SK-N-SH (cell line): ENCODE measurements around the gene CST9L. TPM values are rescaled to one million over a fixed set of nuclear protein-coding genes. Genes with fewer than 3 reads are reported as not detected.

Experiments
- CTCF ChIA-PET: fragments of 300-600, 350-600 bp; formaldehyde crosslinking; extraction: SDS; loops from one replicate; lab custom pipeline; 2021; lab: Yijun Ruan, JAX
- POLR2A ChIA-PET: fragments of 350-600 bp; sonication (Branson Sonifier 250); formaldehyde crosslinking; extraction: SDS; loops from one replicate; lab custom pipeline; 2020; ENCODE audit warnings: antibody characterized with exemption, inconsistent platforms; lab: Yijun Ruan, JAX
- DNase-seq: peaks from one replicate; pipeline ENCODE4 v3.0.0; 2012
- H2AFZ ChIP-seq: fragments of 200-600 bp; sonication (generic); 2 replicates; pipeline ENCODE4 v1.8.1; 2016; ENCODE audit warnings: antibody characterized with exemption, mild to moderate bottlenecking, low read depth
- H3F3A ChIP-seq: fragments of 200-600 bp; sonication (generic); replicated peaks from 2 replicates; pipeline ENCODE3; 2016; ENCODE audit warnings: antibody characterized with exemption, mild to moderate bottlenecking; ENCODE audit not compliant: insufficient read depth
- H3K27ac ChIP-seq, 2 experiments: fragments of 200-500 bp in 1 of 2; fragments of 200-600 bp in 1 of 2; sonication (Bioruptor generic) in 1 of 2; sonication (generic), shearing (Covaris generic) in 1 of 2; 2 replicates each; pipeline versions ENCODE4 v1.5.1 to v1.6.1; 2014 to 2016; ENCODE audit warnings: low read depth in 2 of 2, inconsistent platforms in 1 of 2, low read length in 1 of 2, mild to moderate bottlenecking in 1 of 2, mixed read lengths in 1 of 2
- H3K27me3 ChIP-seq: fragments of 200-600 bp; sonication (generic), shearing (Covaris generic); 2 replicates; pipeline ENCODE4 v1.6.1; 2016; ENCODE audit warnings: mixed run types; ENCODE audit not compliant: insufficient read depth
- H3K36me3 ChIP-seq, 2 experiments: fragments of 200-500 bp in 1 of 2; fragments of 200-600 bp in 1 of 2; sonication (Bioruptor generic) in 1 of 2; sonication (generic) in 1 of 2; replicated peaks in 1 of 2; 2 replicates each; pipeline versions ENCODE3 to v1.5.1; 2014 to 2016; ENCODE audit warnings: low read length in 1 of 2, mild to moderate bottlenecking in 1 of 2; ENCODE audit not compliant: insufficient read depth in 2 of 2, control insufficient read depth in 1 of 2
- H3K4me1 ChIP-seq, 2 experiments: fragments of 200-500 bp in 1 of 2; fragments of 200-600 bp in 1 of 2; sonication (Bioruptor generic) in 1 of 2; sonication (generic), shearing (Covaris generic) in 1 of 2; 2 replicates each; pipeline versions ENCODE4 v1.5.1 to v1.6.1; 2014 to 2016; ENCODE audit warnings: low read depth in 1 of 2, low read length in 1 of 2, mixed run types in 1 of 2; ENCODE audit not compliant: insufficient read depth in 2 of 2, control insufficient read depth in 1 of 2
- H3K4me2 ChIP-seq: fragments of 200-600 bp; sonication (generic), shearing (Covaris generic); 2 replicates; pipeline ENCODE4 v1.6.1; 2017; ENCODE audit warnings: mixed run types
- H3K4me3 ChIP-seq, 2 experiments: fragments of 200-500 bp in 1 of 2; fragments of 200-600 bp in 1 of 2; sonication (Bioruptor generic) in 1 of 2; sonication (generic), shearing (Covaris generic) in 1 of 2; 2 replicates each; pipeline versions ENCODE4 v1.5.1 to v1.8.1; 2014 to 2016; ENCODE audit warnings: low read depth in 2 of 2, inconsistent platforms in 1 of 2, low read length in 1 of 2, mild to moderate bottlenecking in 1 of 2, mixed read lengths in 1 of 2, moderate library complexity in 1 of 2
- H3K79me2 ChIP-seq: fragments of 200-600 bp; sonication (generic); 2 replicates; pipeline ENCODE4 v1.8.1; 2017; ENCODE audit warnings: mild to moderate bottlenecking; ENCODE audit not compliant: insufficient read depth
- H3K9ac ChIP-seq: fragments of 200-600 bp; sonication (generic); 2 replicates; pipeline ENCODE4 v1.6.1; 2017; ENCODE audit warnings: mixed run types
- H3K9me2 ChIP-seq: fragments of 200-600 bp; sonication (generic); 2 replicates; pipeline ENCODE4 v1.6.1; 2017; ENCODE audit warnings: mixed run types
- H3K9me3 ChIP-seq: fragments of 200-600 bp; sonication (generic); 2 replicates; pipeline ENCODE4 v1.6.1; 2017; ENCODE audit warnings: mixed run types, mild to moderate bottlenecking, moderate library complexity
- H4K20me1 ChIP-seq: fragments of 200-600 bp; sonication (generic); 2 replicates; pipeline ENCODE4 v1.6.1; 2017; ENCODE audit warnings: mild to moderate bottlenecking, mixed run types; ENCODE audit not compliant: insufficient read depth
- EZH2phosphoT487 ChIP-seq: fragments of 200-600 bp; sonication (generic); IDR thresholded peaks from 2 replicates; pipeline ENCODE4 v1.6.1; 2017; ENCODE audit warnings: low read depth, mixed run types, mild to moderate bottlenecking, antibody characterized with exemption, moderate library complexity, borderline replicate concordance
- FOSL2 ChIP-seq: IDR thresholded peaks from 2 replicates; pipeline ENCODE4 v1.4.0; 2012; ENCODE audit warnings: low read depth, mild to moderate bottlenecking, moderate library complexity, borderline replicate concordance
- GABPA ChIP-seq: IDR thresholded peaks from 2 replicates; pipeline ENCODE4 v1.4.0; 2012; ENCODE audit warnings: low read depth, mild to moderate bottlenecking
- IRF3 ChIP-seq: fragments of 150-350 bp; IDR thresholded peaks from 2 replicates; pipeline ENCODE4 v1.6.1; 2016; ENCODE audit warnings: mild to moderate bottlenecking, low read depth, low read length
- JUND ChIP-seq: IDR thresholded peaks from 2 replicates; pipeline ENCODE4 v1.4.0; 2012
- MEF2A ChIP-seq: IDR thresholded peaks from 2 replicates; pipeline ENCODE4 v1.4.0; 2012; ENCODE audit warnings: low read depth, borderline replicate concordance
- NFIC ChIP-seq: IDR thresholded peaks from 2 replicates; pipeline ENCODE4 v1.4.0; 2012; ENCODE audit warnings: borderline replicate concordance
- PBX3 ChIP-seq: IDR thresholded peaks from 2 replicates; pipeline ENCODE4; 2012
- POLR2AphosphoS5 ChIP-seq: IDR thresholded peaks from 2 replicates; pipeline ENCODE4 v1.6.1; 2012; ENCODE audit warnings: low read depth, low read length
- RFX5 ChIP-seq: IDR thresholded peaks from 2 replicates; pipeline ENCODE4 v1.6.1; 2012; ENCODE audit warnings: mild to moderate bottlenecking, improper control_type of control experiment, low read length
- SMC3 ChIP-seq: IDR thresholded peaks from 2 replicates; pipeline ENCODE4 v1.6.1; 2012; ENCODE audit warnings: low read depth, low read length, improper control_type of control experiment
- TAF1 ChIP-seq: IDR thresholded peaks from 2 replicates; pipeline ENCODE4 v1.6.1; 2012; ENCODE audit warnings: low read depth, mild to moderate bottlenecking, low read length, moderate library complexity, borderline replicate concordance
- TEAD4 ChIP-seq: IDR thresholded peaks from 2 replicates; pipeline ENCODE4 v1.4.0; 2012; ENCODE audit warnings: mild to moderate bottlenecking, borderline replicate concordance; ENCODE audit not compliant: insufficient read depth
- YY1 ChIP-seq: IDR thresholded peaks from 2 replicates; pipeline ENCODE4 v1.4.0; 2012; ENCODE audit warnings: low read depth, mild to moderate bottlenecking
- WGBS: methylation state at CpG from one replicate; pipeline ENCODE4 v1.1.6; 2017; ENCODE audit warnings: low lambda C conversion rate; 5-methylcytosine and 5-hydroxymethylcytosine counted together
- polyA plus RNA-seq, 3 experiments: library from polyadenylated mRNA; depleted of rRNA; stranded (reverse); fragments of >200 nt; gene quantifications; 2 replicates each; pipeline ENCODE4 v1.2.3, GENCODE V29; 2012

The CST9L gene
- polyA plus RNA-seq, 1 of the 3 experiments (the other 2 are of a cell fraction) = not detected

GRCh38 chr20:23570178-23570760, 2.0 kb upstream of the CST9L start:
- H3K36me3 ChIP-seq = no peaks in the 10 kb centered on the region
- H3K79me2 ChIP-seq = no peaks in the 10 kb centered on the region
- no peak overlapping the region for H3K27ac ChIP-seq
- H2AFZ ChIP-seq = no peak overlapping the region
- H3K9me2 ChIP-seq = no peaks in the 10 kb centered on the region
- POLR2A ChIA-PET = no interaction called here
- H3K27me3 ChIP-seq = no peaks in the 10 kb centered on the region
- WGBS = 3% methylated on average over 2 of the region's 2 CpGs
- H3K4me2 ChIP-seq = no peak overlapping the region
- H3F3A ChIP-seq = no peaks in the 10 kb centered on the region
- no peaks in the 10 kb centered on the region; the same call in 1 of the 2 replicates for H3K9me3 ChIP-seq
- CTCF ChIA-PET = interaction anchor here (1.1 kb wide), 1 partner anchor 11 kb away, joined by 3 read pairs; no protein-coding TSS in a partner anchor
- no peak for TF ChIP-seq NFIC
- no peak for TF ChIP-seq PBX3
- TF ChIP-seq GABPA = no peak
- no peak for TF ChIP-seq TAF1
- no peak for TF ChIP-seq FOSL2
- no peak for TF ChIP-seq EZH2phosphoT487
- no peak for TF ChIP-seq TEAD4
- TF ChIP-seq JUND = no peak
- TF ChIP-seq MEF2A = no peak
- TF ChIP-seq POLR2AphosphoS5 = no peak
- H3K4me3 ChIP-seq = no peak overlapping the region
- H3K4me1 ChIP-seq = no peaks in the 10 kb centered on the region
- H3K9ac ChIP-seq = no peak overlapping the region
- DNase-seq = no peak
- H4K20me1 ChIP-seq = no peaks in the 10 kb centered on the region

- Histone ChIP-seq H3K27me3 (no peaks in the 10 kb centered on the region), H3K9me3 (no peaks in the 10 kb centered on the region; the same call in 1 of the 2 replicates), H3K4me3 (no peak overlapping the region), H3F3A (no peaks in the 10 kb centered on the region), H3K4me1 (no peaks in the 10 kb centered on the region), H3K9me2 (no peaks in the 10 kb centered on the region), H3K36me3 (no peaks in the 10 kb centered on the region), H2AFZ (no peak overlapping the region), H3K27ac (no peak overlapping the region), H4K20me1 (no peaks in the 10 kb centered on the region), H3K9ac (no peak overlapping the region), H3K79me2 (no peaks in the 10 kb centered on the region), H3K4me2 (no peak overlapping the region)
- ChIA-PET CTCF (interaction anchor here (1.1 kb wide), 1 partner anchor 12 kb away, joined by 3 read pairs; no protein-coding TSS in a partner anchor), POLR2A (no interaction called here)
- DNase-seq = no peak
- TF ChIP-seq YY1 (no peak), SMC3 (no peak), RFX5 (no peak), IRF3 (no peak)
- 0% methylated on average over 1 of the region's 1 CpG for WGBS
Observed at GRCh38 chr20:23569570-23569969, 1.3 kb upstream of the CST9L start.
